GM23338 (cell line): ENCODE measurements around the gene CGB3. TPM values are rescaled to one million over a fixed set of nuclear protein-coding genes. Genes with fewer than 3 reads are reported as not detected.

ENCODE experiments used
- ATAC-seq: fragments of 200-7000 bp; cut with Tn5 transposase; 3 replicates; pipeline ENCODE4 v1.9.1; 2020
- DNase-seq: peaks from one replicate; pipeline ENCODE4 v3.0.0-alpha.2; 2015; ENCODE audit warnings: low spot score
- H2AFZ ChIP-seq: fragments of 200-600 bp; sonication (generic); 2 replicates; pipeline ENCODE4 v1.8.0; 2016; ENCODE audit warnings: antibody characterized with exemption, mild to moderate bottlenecking, moderate library complexity
- H3F3A ChIP-seq: fragments of 200-600 bp; sonication (generic); replicated peaks from 2 replicates; pipeline ENCODE4 v1.8.0; 2017; ENCODE audit warnings: antibody characterized with exemption, mixed run types, low read depth
- H3K27ac ChIP-seq: fragments of 200-600 bp; sonication (generic); 2 replicates; pipeline ENCODE4 v1.6.1; 2016; ENCODE audit warnings: low read depth
- H3K27me3 ChIP-seq: fragments of 200-600 bp; sonication (generic); 2 replicates; pipeline ENCODE4 v1.8.0; 2016; ENCODE audit warnings: mild to moderate bottlenecking, mixed run types, moderate library complexity; ENCODE audit not compliant: insufficient read depth
- H3K36me3 ChIP-seq: fragments of 200-600 bp; sonication (generic); 2 replicates; pipeline ENCODE4 v1.8.0; 2016; ENCODE audit warnings: mild to moderate bottlenecking; ENCODE audit not compliant: insufficient read depth
- H3K4me1 ChIP-seq: fragments of 200-600 bp; sonication (generic); 2 replicates; pipeline ENCODE4 v1.8.0; 2016; ENCODE audit warnings: mild to moderate bottlenecking, moderate library complexity; ENCODE audit not compliant: insufficient read depth
- H3K4me2 ChIP-seq: fragments of 200-600 bp; sonication (generic); 2 replicates; pipeline ENCODE4 v1.7.1; 2017; ENCODE audit warnings: mixed run types
- H3K4me3 ChIP-seq: fragments of 200-600 bp; sonication (generic); 2 replicates; pipeline ENCODE4 v1.6.1; 2016; ENCODE audit warnings: mixed run types
- H3K79me2 ChIP-seq: fragments of 200-600 bp; sonication (generic); replicated peaks from 2 replicates; pipeline ENCODE4 v1.8.0; 2017; ENCODE audit warnings: mild to moderate bottlenecking; ENCODE audit not compliant: insufficient read depth
- H3K9me2 ChIP-seq: fragments of 200-600 bp; sonication (generic); 2 replicates; pipeline ENCODE4 v1.8.0; 2017; ENCODE audit not compliant: insufficient read depth
- H4K20me1 ChIP-seq: fragments of 200-600 bp; sonication (generic); replicated peaks from 2 replicates; pipeline ENCODE4 v1.8.0; 2017; ENCODE audit warnings: mild to moderate bottlenecking; ENCODE audit not compliant: insufficient read depth
- H3K27ac Mint-ChIP-seq: 2 replicates; pipeline ENCODE4 v1.8.0; 2020; ENCODE audit warnings: inconsistent platforms, mild to moderate bottlenecking, moderate library complexity, mixed read lengths
- H3K27me3 Mint-ChIP-seq: 3 replicates; pipeline ENCODE4 v1.8.0; 2022; ENCODE audit warnings: low read depth, mild to moderate bottlenecking, moderate library complexity, mixed read lengths, inconsistent platforms; ENCODE audit not compliant: insufficient read depth, poor library complexity
- H3K36me3 Mint-ChIP-seq: 3 replicates; pipeline ENCODE4 v1.8.0; 2021; ENCODE audit warnings: low read depth, mild to moderate bottlenecking, inconsistent platforms, moderate library complexity, mixed read lengths
- H3K4me1 Mint-ChIP-seq: 3 replicates; pipeline ENCODE4 v1.8.0; 2020; ENCODE audit warnings: mild to moderate bottlenecking, inconsistent platforms, mixed read lengths
- H3K4me3 Mint-ChIP-seq: 3 replicates; pipeline ENCODE4 v1.8.0; 2021; ENCODE audit warnings: moderate library complexity, mild to moderate bottlenecking, inconsistent platforms, mixed read lengths
- H3K9me3 Mint-ChIP-seq: 3 replicates; pipeline ENCODE4 v1.8.0; 2020; ENCODE audit warnings: moderate library complexity, mild to moderate bottlenecking, inconsistent platforms, mixed read lengths
- CREB1 ChIP-seq: fragments of 250-450 bp; sonication (Bioruptor Pico); IDR thresholded peaks from 2 replicates; pipeline ENCODE4 v1.5.0; 2020; ENCODE audit warnings: low read depth, mild to moderate bottlenecking, moderate library complexity
- EZH2 ChIP-seq: fragments of 200-600 bp; sonication (generic); IDR thresholded peaks from one replicate; pipeline ENCODE4 v1.8.0; 2017; ENCODE audit warnings: antibody characterized with exemption, mild to moderate bottlenecking, low read depth; ENCODE audit not compliant: unreplicated experiment
- POLR2AphosphoS5 ChIP-seq: IDR thresholded peaks from 2 replicates; pipeline ENCODE4 v1.6.1; 2016; ENCODE audit warnings: antibody characterized with exemption, low read depth
- ZNF114 ChIP-seq: fragments of 250-450 bp; sonication (Bioruptor Pico); IDR thresholded peaks from 2 replicates; pipeline ENCODE4 v1.5.0; 2020; ENCODE audit warnings: mild to moderate bottlenecking, moderate library complexity
- polyA plus RNA-seq: library from polyadenylated mRNA; unstranded; fragments of >200 nt; fragmentation: Nextera tagmentation; extraction: Ambion mirVana; gene quantifications from 2 replicates; pipeline ENCODE4 v1.2.1, GENCODE V29; 2016
- total RNA-seq: library from RNA; depleted of rRNA; stranded (reverse); fragments of >200 nt; shearing (Covaris generic); gene quantifications from 2 replicates; pipeline ENCODE4 v1.2.3, GENCODE V29; 2014
- TF ChIP-seq, protein P1 (sequence below): fragments of 250-450 bp; sonication (Bioruptor Pico); IDR thresholded peaks from 2 replicates; pipeline ENCODE4 v1.5.0; 2020; ENCODE audit warnings: mild to moderate bottlenecking, moderate library complexity
- TF ChIP-seq, protein P2 (sequence below), 2 experiments: fragments of 200-600 bp in 1 of 2; sonication (generic) in 1 of 2; conservative IDR thresholded peaks; 2 replicates each; pipeline versions ENCODE4 v1.5.1 to v1.6.1; 2016 to 2017; ENCODE audit warnings: antibody characterized with exemption in 2 of 2, low read depth in 2 of 2, mild to moderate bottlenecking in 2 of 2, moderate library complexity in 1 of 2

Gene CGB3
- total and polyA plus RNA-seq, 2 experiments from 2014 or later = not detected

GRCh38 chr19:48994035-48994386 is 30.1 kb downstream of the CGB3 start (continued):
- TF ChIP-seq, protein P1, sequence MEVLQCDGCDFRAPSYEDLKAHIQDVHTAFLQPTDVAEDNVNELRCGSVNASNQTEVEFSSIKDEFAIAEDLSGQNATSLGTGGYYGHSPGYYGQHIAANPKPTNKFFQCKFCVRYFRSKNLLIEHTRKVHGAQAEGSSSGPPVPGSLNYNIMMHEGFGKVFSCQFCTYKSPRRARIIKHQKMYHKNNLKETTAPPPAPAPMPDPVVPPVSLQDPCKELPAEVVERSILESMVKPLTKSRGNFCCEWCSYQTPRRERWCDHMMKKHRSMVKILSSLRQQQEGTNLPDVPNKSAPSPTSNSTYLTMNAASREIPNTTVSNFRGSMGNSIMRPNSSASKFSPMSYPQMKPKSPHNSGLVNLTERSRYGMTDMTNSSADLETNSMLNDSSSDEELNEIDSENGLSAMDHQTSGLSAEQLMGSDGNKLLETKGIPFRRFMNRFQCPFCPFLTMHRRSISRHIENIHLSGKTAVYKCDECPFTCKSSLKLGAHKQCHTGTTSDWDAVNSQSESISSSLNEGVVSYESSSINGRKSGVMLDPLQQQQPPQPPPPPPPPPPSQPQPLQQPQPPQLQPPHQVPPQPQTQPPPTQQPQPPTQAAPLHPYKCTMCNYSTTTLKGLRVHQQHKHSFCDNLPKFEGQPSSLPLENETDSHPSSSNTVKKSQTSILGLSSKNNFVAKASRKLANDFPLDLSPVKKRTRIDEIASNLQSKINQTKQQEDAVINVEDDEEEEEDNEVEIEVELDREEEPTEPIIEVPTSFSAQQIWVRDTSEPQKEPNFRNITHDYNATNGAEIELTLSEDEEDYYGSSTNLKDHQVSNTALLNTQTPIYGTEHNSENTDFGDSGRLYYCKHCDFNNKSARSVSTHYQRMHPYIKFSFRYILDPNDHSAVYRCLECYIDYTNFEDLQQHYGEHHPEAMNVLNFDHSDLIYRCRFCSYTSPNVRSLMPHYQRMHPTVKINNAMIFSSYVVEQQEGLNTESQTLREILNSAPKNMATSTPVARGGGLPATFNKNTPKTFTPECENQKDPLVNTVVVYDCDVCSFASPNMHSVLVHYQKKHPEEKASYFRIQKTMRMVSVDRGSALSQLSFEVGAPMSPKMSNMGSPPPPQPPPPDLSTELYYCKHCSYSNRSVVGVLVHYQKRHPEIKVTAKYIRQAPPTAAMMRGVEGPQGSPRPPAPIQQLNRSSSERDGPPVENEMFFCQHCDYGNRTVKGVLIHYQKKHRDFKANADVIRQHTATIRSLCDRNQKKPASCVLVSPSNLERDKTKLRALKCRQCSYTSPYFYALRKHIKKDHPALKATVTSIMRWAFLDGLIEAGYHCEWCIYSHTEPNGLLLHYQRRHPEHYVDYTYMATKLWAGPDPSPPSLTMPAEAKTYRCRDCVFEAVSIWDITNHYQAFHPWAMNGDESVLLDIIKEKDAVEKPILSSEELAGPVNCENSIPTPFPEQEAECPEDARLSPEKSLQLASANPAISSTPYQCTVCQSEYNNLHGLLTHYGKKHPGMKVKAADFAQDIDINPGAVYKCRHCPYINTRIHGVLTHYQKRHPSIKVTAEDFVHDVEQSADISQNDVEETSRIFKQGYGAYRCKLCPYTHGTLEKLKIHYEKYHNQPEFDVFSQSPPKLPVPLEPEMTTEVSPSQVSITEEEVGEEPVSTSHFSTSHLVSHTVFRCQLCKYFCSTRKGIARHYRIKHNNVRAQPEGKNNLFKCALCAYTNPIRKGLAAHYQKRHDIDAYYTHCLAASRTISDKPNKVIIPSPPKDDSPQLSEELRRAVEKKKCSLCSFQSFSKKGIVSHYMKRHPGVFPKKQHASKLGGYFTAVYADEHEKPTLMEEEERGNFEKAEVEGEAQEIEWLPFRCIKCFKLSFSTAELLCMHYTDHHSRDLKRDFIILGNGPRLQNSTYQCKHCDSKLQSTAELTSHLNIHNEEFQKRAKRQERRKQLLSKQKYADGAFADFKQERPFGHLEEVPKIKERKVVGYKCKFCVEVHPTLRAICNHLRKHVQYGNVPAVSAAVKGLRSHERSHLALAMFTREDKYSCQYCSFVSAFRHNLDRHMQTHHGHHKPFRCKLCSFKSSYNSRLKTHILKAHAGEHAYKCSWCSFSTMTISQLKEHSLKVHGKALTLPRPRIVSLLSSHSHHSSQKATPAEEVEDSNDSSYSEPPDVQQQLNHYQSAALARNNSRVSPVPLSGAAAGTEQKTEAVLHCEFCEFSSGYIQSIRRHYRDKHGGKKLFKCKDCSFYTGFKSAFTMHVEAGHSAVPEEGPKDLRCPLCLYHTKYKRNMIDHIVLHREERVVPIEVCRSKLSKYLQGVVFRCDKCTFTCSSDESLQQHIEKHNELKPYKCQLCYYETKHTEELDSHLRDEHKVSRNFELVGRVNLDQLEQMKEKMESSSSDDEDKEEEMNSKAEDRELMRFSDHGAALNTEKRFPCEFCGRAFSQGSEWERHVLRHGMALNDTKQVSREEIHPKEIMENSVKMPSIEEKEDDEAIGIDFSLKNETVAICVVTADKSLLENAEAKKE (CRISPR knock-in tag) = no peak
- TF ChIP-seq CREB1 (no peak), ZNF114 (CRISPR knock-in tag) (no peak), EZH2 (no peak), POLR2AphosphoS5 (no peak)
- TF ChIP-seq, protein P2, sequence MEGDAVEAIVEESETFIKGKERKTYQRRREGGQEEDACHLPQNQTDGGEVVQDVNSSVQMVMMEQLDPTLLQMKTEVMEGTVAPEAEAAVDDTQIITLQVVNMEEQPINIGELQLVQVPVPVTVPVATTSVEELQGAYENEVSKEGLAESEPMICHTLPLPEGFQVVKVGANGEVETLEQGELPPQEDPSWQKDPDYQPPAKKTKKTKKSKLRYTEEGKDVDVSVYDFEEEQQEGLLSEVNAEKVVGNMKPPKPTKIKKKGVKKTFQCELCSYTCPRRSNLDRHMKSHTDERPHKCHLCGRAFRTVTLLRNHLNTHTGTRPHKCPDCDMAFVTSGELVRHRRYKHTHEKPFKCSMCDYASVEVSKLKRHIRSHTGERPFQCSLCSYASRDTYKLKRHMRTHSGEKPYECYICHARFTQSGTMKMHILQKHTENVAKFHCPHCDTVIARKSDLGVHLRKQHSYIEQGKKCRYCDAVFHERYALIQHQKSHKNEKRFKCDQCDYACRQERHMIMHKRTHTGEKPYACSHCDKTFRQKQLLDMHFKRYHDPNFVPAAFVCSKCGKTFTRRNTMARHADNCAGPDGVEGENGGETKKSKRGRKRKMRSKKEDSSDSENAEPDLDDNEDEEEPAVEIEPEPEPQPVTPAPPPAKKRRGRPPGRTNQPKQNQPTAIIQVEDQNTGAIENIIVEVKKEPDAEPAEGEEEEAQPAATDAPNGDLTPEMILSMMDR (conservative IDR thresholded peaks at IDR 0.05; ENCODE audit: low read depth in 2 of 2) = no peak

- 0 out of 2 replicates have a peak, but pooled peaks cover 7% of the 10 kb centered on the region for H3F3A ChIP-seq
- no peaks in the 10 kb centered on the region for H3K27me3 ChIP-seq
- Mint-ChIP-seq H3K27me3 (peaks cover 15% of the 10 kb centered on the region), H3K27ac (peak within 1 kb of the TSS; percentile 98), H3K4me3 (peak within 1 kb of the TSS; percentile 96), H3K36me3 (peaks cover 27% of the 10 kb centered on the region), H3K9me3 (no peaks in the 10 kb centered on the region), H3K4me1 (peaks cover 30% of the 10 kb centered on the region)
- DNase-seq (peak; percentile 100), ATAC-seq (peak; percentile 87)
- peaks cover 59% of the 10 kb centered on the region for H3K79me2 ChIP-seq
- peak within 1 kb of the TSS; percentile 100 for H3K4me3 ChIP-seq
- H4K20me1 ChIP-seq = peaks cover 4% of the 10 kb centered on the region
- no peaks in the 10 kb centered on the region for H3K9me2 ChIP-seq
- peaks cover 13% of the 10 kb centered on the region; the same call in 1 of the 2 replicates for H3K4me1 ChIP-seq
- peak within 1 kb of the TSS; percentile 92 for H2AFZ ChIP-seq
- peak within 1 kb of the TSS; percentile 81 for H3K27ac ChIP-seq
- peaks cover 2% of the 10 kb centered on the region; the same call in 1 of the 2 replicates for H3K36me3 ChIP-seq
- peak within 1 kb of the TSS; percentile 98 for H3K4me2 ChIP-seq
- TF ChIP-seq, protein P1 (CRISPR knock-in tag) = no peak
Observed at GRCh38 chr19:48993175-48994034, 30.7 kb downstream of the CGB3 start, which contains the start of the genes GYS1 and RUVBL2. TSS of gene GYS1 (minus strand) at chr19:48993309. CDS start at chr19:48993112, 197 bp downstream. TSS of gene RUVBL2 (plus strand) at chr19:48993887. CDS start at chr19:48993912, 25 bp downstream.
